HG03565 (cell line): ENCODE measurements around the gene EIF2S1.
"Not testable (repeated sequence)": the region's sequence is repeated elsewhere in the genome, so short reads cannot be mapped to it uniquely, and the experiment has no call there.

Experiments used
- ATAC-seq: cut with Tn5 transposase; IDR thresholded peaks from one replicate; pipeline ENCODE4 v1.9.1; 2021; ENCODE audit warnings: mild to moderate bottlenecking, moderate library complexity; ENCODE audit not compliant: unreplicated experiment

EIF2S1 gene

DNA sequence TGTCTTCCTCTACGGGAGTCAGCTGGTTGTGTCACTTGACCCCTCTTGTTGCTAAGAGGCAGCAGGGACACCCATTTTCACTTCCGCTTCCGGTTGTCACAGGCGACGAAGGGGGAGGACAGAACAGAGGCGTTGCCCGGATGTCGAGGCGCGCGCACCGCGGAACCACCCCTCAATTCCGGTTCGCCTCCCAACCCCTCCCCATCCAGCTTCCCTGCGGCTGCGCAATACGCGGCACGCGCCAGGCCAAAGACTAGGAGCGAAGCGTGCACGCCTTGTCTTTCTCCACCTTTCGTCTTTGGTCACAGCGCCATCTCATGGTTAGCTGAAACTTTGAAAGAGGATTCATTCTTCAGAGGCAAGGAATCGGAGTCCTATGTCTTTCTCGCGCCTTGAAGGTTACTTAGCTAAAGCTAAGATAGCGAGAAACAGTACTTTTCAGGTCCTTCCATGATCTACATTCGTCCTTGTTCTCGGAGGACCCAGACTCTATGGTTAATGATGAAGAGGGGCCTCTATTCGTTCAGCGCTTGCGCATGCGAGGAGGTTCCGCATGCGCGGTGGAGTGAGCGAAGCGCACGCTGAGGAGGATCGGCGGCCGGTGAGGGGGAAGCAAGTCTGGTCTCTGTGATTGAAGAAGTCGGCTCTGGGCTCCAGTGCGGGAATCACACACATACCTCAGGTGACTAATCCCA, at the start of gene EIF2S1, which contains the start of gene ATP6V1D:
Gene EIF2S1 (plus strand): TSS at position 554 of the 695 bp plus-strand sequence. CDS start 4,440 bp downstream, outside the sequence.
Gene ATP6V1D (minus strand): TSS at position 30 of the 695 bp plus-strand sequence. CDS start 106 bp downstream, outside the sequence.
- peak; percentile 85 for ATAC-seq

DNA sequence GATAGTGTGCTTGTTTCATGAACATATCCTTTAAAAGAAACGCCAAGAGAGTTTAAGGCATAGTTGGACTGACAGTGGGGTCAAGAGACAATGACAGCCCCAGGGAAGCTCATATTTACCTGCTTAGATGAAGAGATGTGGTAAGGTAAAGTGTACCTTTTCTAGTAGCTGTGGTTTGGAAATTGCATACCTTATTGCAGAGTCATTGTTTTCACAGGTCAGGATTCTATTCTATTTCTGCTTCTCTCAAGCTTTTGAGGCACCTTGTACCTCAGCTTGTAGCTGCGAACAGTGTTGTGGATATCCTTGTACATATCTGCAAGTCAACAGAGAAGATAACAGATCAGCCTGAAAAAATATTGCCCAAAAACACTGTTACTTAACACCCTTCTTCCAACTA, 48.3 kb upstream of the EIF2S1 start:
- ATAC-seq: no peak

DNA sequence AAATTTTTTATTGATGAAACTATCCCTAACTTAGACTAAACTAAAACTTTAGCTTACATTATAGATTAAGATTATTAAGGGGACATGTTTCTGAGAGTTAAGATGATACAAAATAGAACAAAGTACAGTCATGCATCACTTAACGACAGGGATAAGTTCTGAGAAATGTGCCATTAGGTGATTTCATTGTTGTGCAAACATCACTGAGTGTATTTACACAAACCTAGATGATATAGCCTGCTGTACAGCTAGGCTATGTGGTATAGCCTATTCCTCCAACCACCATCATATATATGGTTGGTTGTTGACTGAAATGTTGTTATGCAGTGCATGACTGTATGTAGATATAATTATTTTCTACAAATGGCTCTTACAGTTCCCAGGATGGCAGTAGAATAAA, 47.0 kb upstream of the EIF2S1 start:
- ATAC-seq: no peak

DNA sequence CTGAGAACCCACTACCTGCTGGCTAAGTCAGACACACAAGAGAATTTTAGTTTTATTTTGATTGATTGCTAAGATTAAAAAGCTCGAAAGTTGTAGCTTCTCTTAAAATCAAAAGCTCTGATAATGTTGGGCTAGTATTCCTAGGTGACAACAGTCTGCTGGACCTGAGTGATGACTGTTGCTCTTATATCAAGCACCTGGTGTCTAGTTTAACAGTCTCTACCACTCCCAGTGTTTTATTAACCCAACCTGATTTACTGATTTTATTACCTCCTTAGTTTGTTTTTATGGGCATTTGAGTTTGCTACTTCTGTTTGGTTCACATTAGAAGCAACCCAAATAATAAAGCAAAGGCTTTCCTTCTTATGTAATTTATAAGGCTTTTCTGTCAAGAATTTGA, 42.3 kb upstream of the EIF2S1 start:
- ATAC-seq: no peak

DNA sequence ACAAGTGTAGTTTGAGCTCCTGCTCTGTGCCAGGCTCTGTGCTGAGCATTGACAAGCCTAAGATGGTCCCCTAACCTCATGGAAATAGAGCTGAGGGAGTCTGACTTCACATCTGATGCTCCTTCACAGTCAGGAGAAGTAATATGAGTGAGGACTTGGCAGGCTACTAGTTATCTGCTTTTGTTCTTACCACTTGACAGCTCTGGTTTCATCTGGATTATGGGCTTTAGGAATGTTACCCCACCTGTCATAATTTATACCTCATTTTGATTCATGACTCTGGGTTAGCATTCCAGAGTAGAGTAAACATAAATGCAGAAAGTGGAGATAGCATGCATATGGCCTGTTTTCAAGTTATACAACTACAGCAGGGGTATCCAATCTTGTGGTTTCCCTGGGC, 41.0 kb upstream of the EIF2S1 start:
- ATAC-seq: no peak

- not testable (repeated sequence) for ATAC-seq
Observed at GRCh38 chr14:67329666-67330065, 30.5 kb upstream of the EIF2S1 start.

DNA sequence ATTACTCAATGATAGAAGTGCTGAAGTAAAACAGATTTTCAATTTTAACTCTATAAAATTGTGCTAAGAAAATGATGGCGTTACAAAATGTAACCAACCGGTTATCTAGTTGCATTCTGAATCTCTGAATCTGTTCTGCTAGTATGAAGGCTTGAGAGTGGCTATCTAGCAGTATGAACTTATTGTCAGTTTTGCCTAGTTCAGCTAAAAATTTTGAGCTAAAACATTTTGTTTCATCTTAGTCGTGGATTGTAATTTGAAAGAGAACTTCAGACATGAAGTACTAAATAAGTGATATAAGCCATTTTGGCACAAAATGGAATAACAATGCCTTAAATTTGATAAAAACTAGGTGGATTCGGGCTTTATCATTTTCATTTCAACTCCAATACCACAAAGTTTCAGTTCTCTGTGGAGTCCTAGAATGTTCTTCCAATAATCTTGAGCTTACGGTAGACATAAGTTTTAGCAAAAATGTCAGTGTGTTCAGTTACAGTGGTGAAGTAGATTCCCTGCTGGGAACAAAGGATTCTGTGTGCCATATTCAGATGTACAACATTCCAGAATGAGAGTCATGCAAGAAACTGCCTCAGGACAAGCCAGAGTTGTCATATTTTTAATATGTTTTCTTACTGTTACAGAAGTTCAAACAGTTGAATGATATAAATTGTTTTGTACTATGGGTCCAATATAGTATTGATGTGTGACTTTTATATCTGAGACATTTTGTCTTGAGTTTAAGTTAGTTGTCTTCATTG, 28.6 kb upstream of the EIF2S1 start:
- ATAC-seq: no peak

- ATAC-seq: no peak
Observed at GRCh38 chr14:67332468-67332867, 27.7 kb upstream of the EIF2S1 start.

GRCh38 chr14:67335781-67336180, 24.3 kb upstream of the EIF2S1 start:
- ATAC-seq: no peak

DNA sequence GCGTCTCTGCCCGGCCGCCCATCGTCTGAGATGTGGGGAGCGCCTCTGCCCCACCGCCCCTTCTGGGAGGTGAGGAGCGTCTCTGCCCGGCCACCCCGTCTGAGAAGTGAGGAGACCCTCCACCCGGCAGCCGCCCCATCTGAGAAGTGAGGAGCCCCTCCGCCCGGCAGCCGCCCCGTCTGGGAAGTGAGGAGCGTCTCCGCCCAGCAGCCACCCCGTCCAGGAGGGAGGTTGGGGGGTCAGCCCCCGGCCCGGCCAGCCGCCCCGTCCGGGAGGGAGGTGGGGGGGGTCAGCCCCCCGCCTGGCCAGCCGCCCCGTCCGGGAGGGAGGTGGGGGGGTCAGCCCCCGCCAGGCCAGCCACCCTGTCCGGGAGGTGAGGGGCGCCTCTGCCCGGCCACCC, 18.9 kb upstream of the EIF2S1 start:
- ATAC-seq: not testable (repeated sequence)

GRCh38 chr14:67343601-67344230, 16.4 kb upstream of the EIF2S1 start:
- ATAC-seq: no peak

GRCh38 chr14:67345583-67345982, 14.5 kb upstream of the EIF2S1 start:
- no peak for ATAC-seq

- no peak for ATAC-seq
Observed at GRCh38 chr14:67352055-67352454, 8.1 kb upstream of the EIF2S1 start.

DNA sequence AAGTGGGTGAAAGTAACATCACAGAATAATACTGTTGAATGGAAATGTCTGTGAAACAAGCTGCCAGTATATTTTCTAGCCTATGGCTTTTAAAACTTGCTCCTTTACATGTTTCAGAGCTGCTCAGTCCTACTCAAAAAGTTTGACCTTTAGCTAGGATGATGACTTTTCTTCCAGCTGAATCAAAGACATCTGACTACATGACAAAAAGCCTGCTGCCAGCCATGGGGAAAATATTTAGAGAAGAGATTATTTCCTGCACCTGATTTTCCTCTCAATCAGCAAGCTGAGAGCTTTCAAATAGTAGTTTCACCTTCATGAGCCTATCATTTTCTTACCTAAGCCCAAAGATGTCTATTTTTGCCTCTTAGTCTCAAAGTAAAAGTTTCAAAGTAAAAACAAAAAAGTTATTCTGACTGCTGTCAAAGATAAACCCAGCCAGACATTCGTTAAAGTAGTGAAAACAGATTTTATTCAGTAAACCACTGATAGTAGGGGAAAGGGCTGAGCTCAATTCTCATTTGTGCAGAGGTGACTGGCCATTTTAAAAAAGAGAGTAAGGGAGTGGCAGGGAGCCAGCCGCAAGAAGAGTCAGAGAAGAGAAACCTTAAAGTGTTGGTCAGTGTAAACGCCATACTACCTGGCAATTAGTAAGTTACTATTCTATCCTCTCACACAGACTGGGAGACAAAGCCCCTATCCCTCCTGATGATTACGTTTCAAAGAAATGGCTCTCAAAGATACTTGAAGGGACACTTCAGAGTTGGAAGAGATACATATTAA, 2.8 kb upstream of the EIF2S1 start:
- no peak for ATAC-seq

DNA sequence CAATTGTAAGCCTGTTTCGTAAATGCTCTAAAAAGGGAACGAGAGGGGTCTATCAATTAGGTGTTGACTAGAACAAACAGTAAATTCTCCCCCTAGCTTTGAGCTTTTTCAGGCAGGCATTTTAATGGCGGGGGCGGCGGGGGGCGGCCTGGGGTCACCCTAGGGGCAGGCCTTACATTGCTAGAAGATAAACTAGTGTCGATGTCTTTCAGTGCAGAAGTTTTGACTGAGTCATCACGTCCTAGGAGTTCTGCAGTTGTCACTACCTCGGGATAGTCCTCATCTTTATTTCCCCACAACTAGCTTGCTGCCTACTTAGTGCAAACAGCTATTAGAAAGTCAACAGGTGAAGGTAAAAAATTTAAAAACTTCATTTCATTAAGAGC, 2.2 kb upstream of the EIF2S1 start:
- ATAC-seq: no peak

GRCh38 chr14:67358924-67359774, 979 bp upstream of the EIF2S1 start:
- no peak for ATAC-seq

GRCh38 chr14:67360470-67361206, 510 bp downstream of the EIF2S1 start:
- ATAC-seq: peak; percentile 16

- no peak for ATAC-seq
Observed at GRCh38 chr14:67365476-67365875, 5.3 kb downstream of the EIF2S1 start.

GRCh38 chr14:67370830-67371229, 10.7 kb downstream of the EIF2S1 start:
- ATAC-seq: no peak
